MM.1S (cell line): ENCODE data around the gene GRM3.

Source experiments
- DNase-seq: peaks from one replicate; pipeline ENCODE4 v3.0.0-alpha.2; 2015
- H2AFZ ChIP-seq: fragments of 300-600 bp; sonication (generic); 2 replicates; pipeline ENCODE4 v1.6.0; 2016; ENCODE audit warnings: antibody characterized with exemption, low read length
- H3F3A ChIP-seq: fragments of 300-600 bp; sonication (generic); 2 replicates; pipeline ENCODE4 v1.6.1; 2016; ENCODE audit warnings: mild to moderate bottlenecking, antibody characterized with exemption, low read length, moderate library complexity, mixed read lengths; ENCODE audit not compliant: insufficient read depth
- H3K27ac ChIP-seq: fragments of 300-600 bp; sonication (generic); 2 replicates; pipeline ENCODE4 v1.5.1; 2016; ENCODE audit warnings: mild to moderate bottlenecking, low read length
- H3K27me3 ChIP-seq: fragments of 300-600 bp; sonication (generic); replicated peaks from 2 replicates; pipeline ENCODE4 v1.6.0; 2016; ENCODE audit warnings: low read length; ENCODE audit not compliant: insufficient read depth
- H3K36me3 ChIP-seq: fragments of 300-600 bp; sonication (generic); replicated peaks from 2 replicates; pipeline ENCODE4 v1.6.1; 2016; ENCODE audit warnings: mild to moderate bottlenecking, low read length, mixed read lengths; ENCODE audit not compliant: insufficient read depth
- H3K4me1 ChIP-seq: fragments of 300-600 bp; sonication (generic); 2 replicates; pipeline ENCODE4 v1.6.1; 2016; ENCODE audit warnings: low read length, mixed read lengths
- H3K4me2 ChIP-seq: fragments of 300-600 bp; sonication (generic); 2 replicates; pipeline ENCODE4 v1.6.0; 2016; ENCODE audit warnings: low read depth, low read length
- H3K4me3 ChIP-seq: fragments of 300-600 bp; sonication (generic); 2 replicates; pipeline ENCODE4 v1.5.1; 2016; ENCODE audit warnings: low read length, mixed read lengths
- H3K79me2 ChIP-seq: fragments of 300-600 bp; sonication (generic); 2 replicates; pipeline ENCODE4 v1.6.1; 2016; ENCODE audit warnings: mixed run types, low read length, mixed read lengths
- H3K9ac ChIP-seq: fragments of 300-600 bp; sonication (generic); 2 replicates; pipeline ENCODE4 v1.6.1; 2016; ENCODE audit warnings: low read length, mixed read lengths
- H3K9me2 ChIP-seq: fragments of 300-600 bp; sonication (generic); replicated peaks from 2 replicates; pipeline ENCODE4 v1.6.1; 2016; ENCODE audit warnings: mild to moderate bottlenecking, low read length, mixed read lengths; ENCODE audit not compliant: insufficient read depth
- H3K9me3 ChIP-seq: fragments of 300-600 bp; sonication (generic); replicated peaks from 2 replicates; pipeline ENCODE4 v1.6.1; 2016; ENCODE audit warnings: mild to moderate bottlenecking, low read length, mixed read lengths; ENCODE audit not compliant: insufficient read depth
- H4K20me1 ChIP-seq: fragments of 300-600 bp; sonication (generic); 2 replicates; pipeline ENCODE4 v1.6.1; 2016; ENCODE audit warnings: mild to moderate bottlenecking, low read length, moderate library complexity, mixed read lengths; ENCODE audit not compliant: insufficient read depth
- EZH2 ChIP-seq: fragments of 300-600 bp; sonication (generic); optimal IDR thresholded peaks from 2 replicates; pipeline ENCODE3; 2017; ENCODE audit warnings: low read depth, mild to moderate bottlenecking, antibody characterized with exemption, low read length, mixed read lengths
- EZH2phosphoT487 ChIP-seq: fragments of 300-600 bp; sonication (generic); IDR thresholded peaks from 2 replicates; pipeline ENCODE4 v1.6.1; 2018; ENCODE audit warnings: antibody characterized with exemption, low read length
- TF ChIP-seq, protein P1 (sequence below): fragments of 300-600 bp; sonication (generic); IDR thresholded peaks from 2 replicates; pipeline ENCODE4 v1.5.1; 2016; ENCODE audit warnings: antibody characterized with exemption, low read length, mixed read lengths

GRM3 gene

DNA sequence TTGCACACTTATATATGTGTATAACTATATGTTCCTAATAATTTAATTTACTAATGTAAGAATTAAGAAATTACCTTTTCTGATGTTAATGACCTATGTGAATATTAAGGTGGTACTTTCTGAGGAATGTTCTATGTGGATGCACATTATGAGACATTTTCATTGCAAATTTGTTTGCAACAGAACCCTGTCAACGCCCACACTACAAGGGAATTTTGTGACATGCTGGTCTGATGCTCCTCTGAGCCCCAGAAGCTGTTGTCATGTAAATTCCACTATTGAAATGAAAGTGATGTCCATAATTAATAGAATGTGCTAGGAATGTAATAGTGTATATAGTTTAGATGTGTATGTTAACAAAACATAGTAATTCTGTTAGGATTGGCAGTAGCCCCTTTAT lies 4.5 kb downstream of the GRM3 start:
- TF ChIP-seq, protein P1, sequence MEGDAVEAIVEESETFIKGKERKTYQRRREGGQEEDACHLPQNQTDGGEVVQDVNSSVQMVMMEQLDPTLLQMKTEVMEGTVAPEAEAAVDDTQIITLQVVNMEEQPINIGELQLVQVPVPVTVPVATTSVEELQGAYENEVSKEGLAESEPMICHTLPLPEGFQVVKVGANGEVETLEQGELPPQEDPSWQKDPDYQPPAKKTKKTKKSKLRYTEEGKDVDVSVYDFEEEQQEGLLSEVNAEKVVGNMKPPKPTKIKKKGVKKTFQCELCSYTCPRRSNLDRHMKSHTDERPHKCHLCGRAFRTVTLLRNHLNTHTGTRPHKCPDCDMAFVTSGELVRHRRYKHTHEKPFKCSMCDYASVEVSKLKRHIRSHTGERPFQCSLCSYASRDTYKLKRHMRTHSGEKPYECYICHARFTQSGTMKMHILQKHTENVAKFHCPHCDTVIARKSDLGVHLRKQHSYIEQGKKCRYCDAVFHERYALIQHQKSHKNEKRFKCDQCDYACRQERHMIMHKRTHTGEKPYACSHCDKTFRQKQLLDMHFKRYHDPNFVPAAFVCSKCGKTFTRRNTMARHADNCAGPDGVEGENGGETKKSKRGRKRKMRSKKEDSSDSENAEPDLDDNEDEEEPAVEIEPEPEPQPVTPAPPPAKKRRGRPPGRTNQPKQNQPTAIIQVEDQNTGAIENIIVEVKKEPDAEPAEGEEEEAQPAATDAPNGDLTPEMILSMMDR = no peak
- no peak for TF ChIP-seq EZH2
- TF ChIP-seq EZH2phosphoT487 = no peak
- H4K20me1 ChIP-seq = no peaks in the 10 kb centered on the region
- H3K4me3 ChIP-seq = no peak overlapping the region
- H3K9ac ChIP-seq = no peak overlapping the region
- H3K79me2 ChIP-seq = no peaks in the 10 kb centered on the region
- H3F3A ChIP-seq = no peaks in the 10 kb centered on the region
- no peak for DNase-seq
- no peak overlapping the region for H3K27ac ChIP-seq
- no peaks in the 10 kb centered on the region for H3K36me3 ChIP-seq
- H3K27me3 ChIP-seq = no peaks in the 10 kb centered on the region
- no peaks in the 10 kb centered on the region for H3K4me1 ChIP-seq
- no peaks in the 10 kb centered on the region for H3K9me3 ChIP-seq
- no peaks in the 10 kb centered on the region for H3K9me2 ChIP-seq
- H3K4me2 ChIP-seq = no peak overlapping the region
- H2AFZ ChIP-seq = no peak overlapping the region

DNA sequence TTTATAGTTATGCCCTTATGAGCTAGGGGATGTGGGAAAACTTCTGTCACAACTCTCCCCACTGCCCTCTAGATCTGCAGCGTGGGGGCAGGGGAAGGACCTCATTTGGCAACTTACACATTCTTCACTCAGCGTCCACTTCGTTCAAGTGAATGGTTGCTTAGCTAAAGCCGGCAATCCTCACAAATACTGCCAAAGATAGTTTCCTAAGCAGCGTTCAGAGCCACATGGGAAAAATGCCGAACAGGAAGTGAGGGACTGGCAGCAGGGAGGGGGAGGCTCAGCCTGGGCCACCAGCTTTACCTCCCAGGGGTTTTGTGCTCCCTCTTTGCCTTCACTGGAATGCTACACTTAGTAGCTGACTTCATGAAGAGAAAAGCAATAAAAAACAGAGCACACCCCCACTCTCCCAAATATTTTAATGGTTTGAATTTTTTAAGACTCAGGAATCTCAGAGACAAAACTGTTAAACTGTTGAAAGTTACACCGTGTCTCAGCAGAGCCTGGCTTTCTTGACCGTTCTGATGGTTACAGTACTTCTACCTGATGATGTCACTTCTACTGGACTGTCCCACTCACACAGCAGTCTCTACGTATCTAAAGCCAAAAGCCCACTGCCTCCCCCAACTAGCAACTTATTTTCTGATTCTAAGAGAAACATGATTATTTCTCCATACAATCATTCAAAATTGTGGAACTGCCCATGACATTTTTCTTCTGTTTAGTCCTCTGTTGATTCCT lies 10.4 kb downstream of the GRM3 start:
- Histone ChIP-seq H2AFZ (no peak overlapping the region), H3K4me1 (no peaks in the 10 kb centered on the region), H3F3A (no peaks in the 10 kb centered on the region), H3K27ac (no peak overlapping the region), H3K9me3 (no peaks in the 10 kb centered on the region), H3K36me3 (no peaks in the 10 kb centered on the region), H4K20me1 (no peaks in the 10 kb centered on the region), H3K4me3 (no peak overlapping the region), H3K9ac (no peak overlapping the region), H3K27me3 (no peaks in the 10 kb centered on the region), H3K9me2 (no peaks in the 10 kb centered on the region), H3K79me2 (no peaks in the 10 kb centered on the region), H3K4me2 (no peak overlapping the region)
- TF ChIP-seq EZH2phosphoT487 = no peak
- TF ChIP-seq, protein P1 = no peak
- DNase-seq = no peak

DNA sequence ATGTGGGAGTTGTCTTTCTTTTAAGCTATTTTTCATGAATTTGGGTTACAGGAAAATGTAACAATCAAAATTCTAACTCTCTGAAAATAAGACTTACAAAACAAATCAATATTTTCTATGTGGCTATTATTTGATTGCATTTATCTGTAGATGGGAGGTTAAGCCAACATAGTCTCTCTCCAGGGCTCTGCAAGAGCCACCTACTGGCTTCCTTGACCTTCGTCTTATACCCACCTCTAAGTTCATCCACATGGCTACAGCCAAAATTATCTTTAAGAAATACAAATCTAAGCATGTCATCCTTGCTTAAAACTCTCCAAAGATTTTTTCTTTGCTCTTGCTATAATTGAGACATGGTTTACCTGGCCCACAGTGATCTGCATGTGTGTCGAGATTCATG lies 14.2 kb downstream of the GRM3 start:
- H3K36me3 ChIP-seq = no peaks in the 10 kb centered on the region
- no peak overlapping the region for H3K27ac ChIP-seq
- no peak for DNase-seq
- no peak overlapping the region for H2AFZ ChIP-seq
- TF ChIP-seq, protein P1 = no peak
- no peak for TF ChIP-seq EZH2phosphoT487
- no peak for TF ChIP-seq EZH2
- no peaks in the 10 kb centered on the region for H3K9me3 ChIP-seq
- H3K4me3 ChIP-seq = no peak overlapping the region
- no peaks in the 10 kb centered on the region for H3F3A ChIP-seq
- no peaks in the 10 kb centered on the region for H3K4me1 ChIP-seq
- H3K79me2 ChIP-seq = no peaks in the 10 kb centered on the region
- no peaks in the 10 kb centered on the region for H4K20me1 ChIP-seq
- no peak overlapping the region for H3K4me2 ChIP-seq
- H3K27me3 ChIP-seq = no peaks in the 10 kb centered on the region
- H3K9me2 ChIP-seq = no peaks in the 10 kb centered on the region
- no peak overlapping the region for H3K9ac ChIP-seq
